ENCODE results near the gene NTN3. TPM values are rescaled to one million over a fixed set of nuclear protein-coding genes. Genes with fewer than 3 reads are reported as not detected.
A peak's percentile ranks its signal among the peaks of the same experiment; 100 is the strongest.
"Not testable (repeated sequence)": the region's sequence is repeated elsewhere in the genome, so short reads cannot be mapped to it uniquely, and the experiment has no call there.

The NTN3 gene
- total RNA-seq, 1 experiment from 2014 or later: 0.44 TPM

DNA sequence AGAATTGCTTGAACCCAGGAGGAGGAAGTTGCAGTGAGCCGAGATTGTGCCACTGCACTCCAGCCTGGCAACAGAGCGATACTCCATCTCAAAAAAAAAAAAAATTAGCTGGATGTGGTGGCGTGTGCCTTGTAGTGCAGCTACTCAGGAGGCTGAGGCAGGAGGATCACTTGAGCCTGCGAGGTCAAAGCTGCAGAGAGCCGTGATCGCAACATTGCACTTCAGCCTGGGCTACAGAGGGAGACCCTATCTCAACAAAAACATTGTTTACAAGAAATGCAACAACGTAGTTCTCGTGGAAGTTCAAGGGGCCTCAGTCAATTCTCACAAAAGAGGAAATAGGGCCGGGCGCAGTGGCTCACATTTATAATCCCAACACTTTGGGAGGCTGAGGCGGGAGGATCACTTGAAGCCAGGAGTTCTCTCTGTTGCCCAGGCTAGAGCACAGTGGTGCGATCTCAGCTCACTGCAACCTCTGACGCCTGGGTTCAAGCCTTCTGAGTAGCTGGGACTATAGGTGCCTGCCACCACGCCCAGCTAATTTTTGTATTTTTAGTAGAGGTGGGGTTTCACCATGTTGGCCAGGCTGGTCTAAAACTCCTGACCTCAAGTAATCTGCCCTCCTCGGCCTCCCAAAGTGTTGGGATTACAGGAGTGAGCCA, 29.8 kb upstream of the NTN3 start:
- DNase-seq (ENCODE audit: low read depth): not testable (repeated sequence)

GRCh38 chr16:2443555-2443954, 27.5 kb upstream of the NTN3 start:
- DNase-seq (ENCODE audit: low read depth): no peak

- no peak for DNase-seq (ENCODE audit: low read depth)
Observed at GRCh38 chr16:2447920-2448583, 23.0 kb upstream of the NTN3 start.

DNA sequence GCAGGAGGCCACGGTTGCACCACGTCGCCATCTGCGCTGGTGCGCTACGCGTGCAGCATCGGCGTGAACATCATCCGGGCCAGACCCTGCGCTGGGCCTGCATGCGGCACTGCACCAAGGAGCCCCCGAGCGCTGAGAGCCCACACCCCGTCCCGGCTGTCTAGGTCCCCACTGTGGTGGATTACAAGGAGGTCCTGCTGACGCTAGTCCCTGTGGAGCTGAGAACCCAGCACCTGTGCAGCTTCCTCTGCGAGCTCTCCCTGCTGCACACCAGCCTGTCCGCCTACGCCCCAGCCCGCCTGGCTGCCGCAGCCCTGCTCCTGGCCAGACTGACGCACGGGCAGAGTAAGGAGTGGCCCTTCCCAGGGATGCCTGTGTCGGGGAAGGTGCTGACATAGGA, 22.0 kb upstream of the NTN3 start:
- no peak for DNase-seq (ENCODE audit: low read depth)

DNA sequence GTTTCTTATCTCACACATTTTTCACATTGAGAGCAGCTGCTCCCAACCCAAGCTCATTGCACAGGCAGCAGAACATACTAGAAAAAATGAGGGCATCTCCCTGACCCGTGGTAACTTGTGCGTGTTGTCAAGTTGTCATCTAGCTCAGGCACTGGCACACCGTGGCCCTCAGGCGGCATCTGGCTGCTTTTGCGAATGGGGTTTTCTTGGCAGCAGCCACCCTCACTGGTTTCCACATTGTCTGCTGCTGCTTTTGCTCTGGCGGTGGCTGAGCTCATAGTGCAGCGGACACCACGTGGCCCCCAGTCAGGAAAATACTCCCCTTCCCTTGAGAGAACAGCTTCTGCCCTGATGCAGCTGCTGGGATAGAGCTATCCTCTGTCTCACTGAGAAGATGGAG, 20.6 kb upstream of the NTN3 start:
- DNase-seq (ENCODE audit: low read depth): no peak

- no peak for DNase-seq (ENCODE audit: low read depth)
Observed at GRCh38 chr16:2450975-2451381, 20.1 kb upstream of the NTN3 start.

DNA sequence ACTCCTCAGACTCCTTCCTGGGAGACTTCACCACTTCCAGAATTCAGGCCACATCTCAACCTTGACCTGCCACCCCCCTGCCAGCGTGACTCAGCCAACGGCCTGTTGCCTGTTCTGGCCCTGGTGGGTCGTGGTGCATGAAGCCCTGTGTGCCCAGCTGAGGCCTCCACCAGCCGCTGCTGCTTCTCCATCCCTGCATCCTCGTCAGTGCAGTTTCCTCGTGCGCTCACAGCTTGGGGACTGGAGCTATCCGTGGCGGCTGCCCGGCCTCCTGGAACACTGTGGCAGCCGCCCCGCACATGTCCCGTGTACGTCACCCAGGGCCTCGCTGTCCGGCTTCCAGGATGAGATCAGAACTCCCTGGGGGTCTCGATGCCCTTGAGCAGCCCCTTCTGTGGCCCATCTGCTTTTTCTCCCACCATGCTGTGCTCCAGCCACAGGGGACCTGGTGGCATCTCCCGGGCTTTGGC, 19.2 kb upstream of the NTN3 start:
- no peak for DNase-seq (ENCODE audit: low read depth)

DNA sequence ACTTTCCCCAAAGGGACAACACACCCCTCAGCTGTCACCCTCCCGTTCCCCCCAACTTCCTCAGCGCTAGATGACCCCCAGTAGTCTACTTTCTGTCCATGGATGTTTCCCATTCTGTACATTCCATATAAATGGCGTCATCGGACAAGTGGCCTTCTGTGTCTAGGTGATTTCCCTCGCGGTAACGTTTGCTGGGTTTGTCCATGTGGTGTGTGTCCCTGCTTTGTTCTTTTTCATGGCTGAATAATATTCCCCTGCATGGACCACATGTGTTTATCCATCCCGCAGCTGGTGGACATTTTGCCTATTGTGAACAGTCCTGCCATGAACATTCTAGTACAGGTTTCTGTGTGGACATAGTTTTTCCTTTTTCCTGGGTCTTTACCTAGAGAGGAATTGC, 18.4 kb upstream of the NTN3 start:
- DNase-seq (ENCODE audit: low read depth): no peak

DNA sequence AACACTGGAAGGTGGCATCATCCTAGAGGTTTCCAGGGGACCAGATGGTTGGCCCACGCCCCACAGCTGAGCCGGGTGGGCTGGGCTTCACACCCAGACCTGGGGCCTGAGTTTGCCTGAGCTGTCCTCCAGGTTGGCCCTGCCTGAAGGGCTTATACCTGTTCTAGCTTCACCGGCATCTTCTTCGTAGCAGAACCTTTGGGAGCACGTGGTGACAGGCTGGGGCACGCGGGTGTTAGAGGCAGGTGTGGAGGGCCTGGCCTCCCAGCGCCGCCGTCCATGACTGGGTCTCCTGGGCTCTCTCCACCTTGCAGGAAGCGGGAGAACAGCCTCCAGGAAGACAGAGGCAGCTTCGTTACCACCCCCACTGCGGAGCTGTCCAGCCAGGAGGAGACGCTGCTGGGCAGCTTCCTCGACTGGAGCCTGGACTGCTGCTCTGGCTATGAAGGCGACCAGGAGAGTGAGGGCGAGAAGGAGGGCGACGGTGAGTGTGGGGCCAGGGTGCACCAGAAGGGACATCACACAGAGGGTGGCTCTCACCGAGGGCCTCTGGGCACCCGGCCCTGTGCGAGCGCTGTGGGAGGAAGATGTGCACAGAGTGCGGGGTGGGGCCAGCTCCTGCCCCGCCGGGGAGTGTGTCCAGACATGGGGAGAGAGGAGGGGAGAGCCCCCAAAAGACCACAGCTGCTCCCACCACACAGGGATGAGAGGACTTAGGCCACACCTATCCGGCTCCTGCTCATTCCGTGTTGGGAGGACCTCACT, 15.8 kb upstream of the NTN3 start:
- DNase-seq (ENCODE audit: low read depth): no peak

DNA sequence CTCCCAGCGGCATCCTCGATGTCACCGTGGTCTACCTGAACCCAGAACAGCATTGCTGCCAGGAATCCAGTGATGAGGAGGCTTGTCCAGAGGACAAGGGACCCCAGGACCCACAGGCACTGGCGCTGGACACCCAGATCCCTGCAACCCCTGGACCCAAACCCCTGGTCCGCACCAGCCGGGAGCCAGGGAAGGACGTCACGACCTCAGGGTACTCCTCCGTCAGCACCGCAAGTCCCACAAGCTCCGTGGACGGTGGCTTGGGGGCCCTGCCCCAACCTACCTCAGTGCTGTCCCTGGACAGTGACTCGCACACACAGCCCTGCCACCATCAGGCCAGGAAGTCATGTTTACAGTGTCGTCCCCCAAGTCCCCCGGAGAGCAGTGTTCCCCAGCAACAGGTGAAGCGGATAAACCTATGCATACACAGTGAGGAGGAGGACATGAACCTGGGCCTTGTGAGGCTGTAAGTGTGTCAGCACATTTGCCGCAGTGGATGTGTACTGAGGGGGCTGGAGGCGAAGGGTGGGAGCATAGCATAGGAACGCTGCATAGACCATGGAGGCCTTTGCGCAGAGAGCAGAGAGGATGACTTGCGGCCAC, 14.4 kb upstream of the NTN3 start:
- no peak for DNase-seq (ENCODE audit: low read depth)

DNA sequence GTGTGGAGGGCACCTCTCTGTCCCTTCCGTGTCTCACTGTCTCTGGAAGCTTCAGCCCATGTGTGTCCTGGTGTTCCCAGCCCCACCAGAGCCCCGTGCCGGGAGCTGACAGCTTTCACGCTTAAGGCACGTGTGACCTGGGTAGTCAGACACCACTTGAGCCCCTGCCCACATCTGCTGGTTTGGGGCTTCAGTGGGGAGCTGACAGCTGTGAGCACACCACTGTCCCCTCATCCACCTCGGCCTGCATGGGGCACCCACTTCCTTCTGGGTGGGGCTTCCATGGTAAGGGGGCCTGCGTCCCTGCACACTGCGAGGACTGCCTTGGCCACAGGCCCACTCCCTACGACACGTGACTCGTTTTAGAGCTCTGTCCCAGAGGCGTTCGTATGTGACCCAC, 13.8 kb upstream of the NTN3 start:
- no peak for DNase-seq (ENCODE audit: low read depth)

- peak; percentile 56 for DNase-seq (ENCODE audit: low read depth)
Observed at GRCh38 chr16:2457946-2458345, 13.2 kb upstream of the NTN3 start.

- DNase-seq (ENCODE audit: low read depth): peak; percentile 20
Observed at GRCh38 chr16:2458887-2459646, 12.0 kb upstream of the NTN3 start.

DNA sequence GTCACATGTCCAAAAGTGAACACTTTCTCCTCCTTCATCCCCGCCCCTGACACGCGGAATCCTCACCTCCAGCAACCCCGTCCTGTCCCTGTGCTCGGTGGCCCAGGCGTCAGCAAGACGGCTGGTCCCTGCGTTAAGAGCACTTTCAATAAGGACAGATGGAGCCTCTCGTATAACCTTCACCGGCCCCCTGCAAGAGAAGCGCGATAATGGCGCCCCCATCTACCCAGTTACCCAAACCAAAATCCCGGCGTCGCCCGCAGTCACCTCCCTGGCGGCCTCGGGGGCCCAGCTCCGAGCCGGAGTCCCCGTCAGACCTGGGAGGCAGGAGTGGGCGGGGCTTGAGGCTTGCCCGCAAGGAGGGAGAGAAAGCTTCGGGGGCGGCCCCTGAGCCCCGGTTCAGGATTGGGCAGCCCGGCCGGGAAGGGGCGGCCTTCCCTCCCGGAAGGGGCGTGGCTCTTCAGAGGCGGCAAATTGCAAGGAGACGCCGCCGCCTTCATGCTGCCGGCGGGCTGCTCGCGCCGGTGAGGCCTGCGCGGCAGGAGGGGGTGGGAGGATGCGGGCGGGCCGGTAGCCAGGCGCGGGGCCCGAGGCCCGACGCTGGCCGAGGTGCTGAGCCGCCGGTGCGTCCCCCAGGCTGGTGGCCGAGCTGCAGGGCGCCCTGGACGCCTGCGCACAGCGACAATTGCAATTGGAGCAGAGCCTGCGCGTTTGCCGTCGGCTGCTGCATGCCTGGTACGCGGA, 11.3 kb upstream of the NTN3 start, which contains the start of gene TEDC2:
TEDC2 (plus strand) TSS at position 463 of the 744 bp plus-strand sequence; CDS start at position 499, 36 bp downstream.
- DNase-seq (ENCODE audit: low read depth): peak; percentile 96

- DNase-seq (ENCODE audit: low read depth): no peak
Observed at GRCh38 chr16:2460391-2460713, 10.7 kb upstream of the NTN3 start.

GRCh38 chr16:2460916-2461315, 10.2 kb upstream of the NTN3 start:
- DNase-seq (ENCODE audit: low read depth): no peak

- DNase-seq (ENCODE audit: low read depth): no peak
Observed at GRCh38 chr16:2462031-2462866, 8.8 kb upstream of the NTN3 start.

DNA sequence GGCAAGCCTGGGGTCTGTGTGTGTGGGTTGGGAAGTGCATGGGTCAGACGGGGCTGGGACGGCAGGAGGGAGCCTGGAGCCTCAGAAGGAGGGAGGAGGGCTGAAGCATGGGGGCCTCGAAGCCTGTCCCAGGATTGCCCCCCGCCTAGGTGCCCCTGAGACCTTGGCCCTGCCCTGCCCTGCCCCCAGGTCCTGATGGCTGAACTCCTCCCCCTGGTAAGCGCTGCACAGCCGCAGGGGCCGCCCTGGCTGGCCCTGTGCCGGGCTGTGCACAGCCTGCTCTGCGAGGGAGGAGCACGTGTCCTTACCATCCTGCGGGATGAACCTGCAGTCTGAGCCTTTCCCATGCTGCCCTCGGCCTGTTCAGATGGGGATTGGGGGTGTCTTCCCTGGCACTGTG, 6.8 kb upstream of the NTN3 start:
- DNase-seq (ENCODE audit: low read depth): no peak

DNA sequence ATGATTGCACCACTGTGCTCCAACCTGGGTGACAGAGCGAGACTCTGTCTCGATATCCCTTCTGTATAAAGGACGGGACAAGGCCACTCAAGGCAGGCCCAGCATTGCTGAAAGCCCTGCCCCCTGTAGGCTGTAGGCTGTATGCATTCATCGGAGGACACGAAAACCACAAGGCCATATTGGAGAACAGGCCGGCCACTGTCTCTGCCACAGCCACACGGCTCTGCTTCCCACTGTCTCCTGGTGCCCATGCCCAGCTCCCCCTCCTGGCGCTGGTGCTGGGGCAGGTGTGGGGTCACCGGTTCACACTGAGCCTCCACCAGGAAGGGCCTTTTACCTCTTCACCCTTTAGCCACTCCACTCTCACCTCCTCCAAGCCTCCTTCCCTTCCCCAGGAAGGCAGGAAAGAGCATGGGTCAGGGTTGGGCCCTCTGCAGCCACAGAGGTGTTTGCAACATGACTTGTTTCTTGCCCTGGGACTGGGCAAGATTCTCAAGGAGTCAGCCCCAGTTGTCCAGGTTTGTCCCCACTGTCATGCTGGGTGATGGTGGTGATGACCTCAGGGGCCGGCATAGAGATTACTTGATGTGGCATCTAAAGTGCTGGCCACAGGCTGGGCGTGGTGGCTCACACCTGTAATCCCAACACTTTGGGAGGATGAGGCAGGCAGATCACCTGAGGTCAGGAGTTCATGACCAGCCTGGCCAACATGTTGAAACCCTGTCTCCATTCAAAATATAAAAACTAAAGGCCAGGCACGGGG, 5.3 kb upstream of the NTN3 start:
- no peak for DNase-seq (ENCODE audit: low read depth)

Measured in M059J (cell line).